Measurements from ENCODE around the gene IL4I1. TPM values are rescaled to one million over a fixed set of nuclear protein-coding genes. Genes with fewer than 3 reads are reported as not detected.

The IL4I1 gene
- total RNA-seq, 5 donors from 2014 or later (not counting 1 experiment from before 2014, with no cell fraction given) = 2.0 to 12.4 (median 4.0) TPM

DNA sequence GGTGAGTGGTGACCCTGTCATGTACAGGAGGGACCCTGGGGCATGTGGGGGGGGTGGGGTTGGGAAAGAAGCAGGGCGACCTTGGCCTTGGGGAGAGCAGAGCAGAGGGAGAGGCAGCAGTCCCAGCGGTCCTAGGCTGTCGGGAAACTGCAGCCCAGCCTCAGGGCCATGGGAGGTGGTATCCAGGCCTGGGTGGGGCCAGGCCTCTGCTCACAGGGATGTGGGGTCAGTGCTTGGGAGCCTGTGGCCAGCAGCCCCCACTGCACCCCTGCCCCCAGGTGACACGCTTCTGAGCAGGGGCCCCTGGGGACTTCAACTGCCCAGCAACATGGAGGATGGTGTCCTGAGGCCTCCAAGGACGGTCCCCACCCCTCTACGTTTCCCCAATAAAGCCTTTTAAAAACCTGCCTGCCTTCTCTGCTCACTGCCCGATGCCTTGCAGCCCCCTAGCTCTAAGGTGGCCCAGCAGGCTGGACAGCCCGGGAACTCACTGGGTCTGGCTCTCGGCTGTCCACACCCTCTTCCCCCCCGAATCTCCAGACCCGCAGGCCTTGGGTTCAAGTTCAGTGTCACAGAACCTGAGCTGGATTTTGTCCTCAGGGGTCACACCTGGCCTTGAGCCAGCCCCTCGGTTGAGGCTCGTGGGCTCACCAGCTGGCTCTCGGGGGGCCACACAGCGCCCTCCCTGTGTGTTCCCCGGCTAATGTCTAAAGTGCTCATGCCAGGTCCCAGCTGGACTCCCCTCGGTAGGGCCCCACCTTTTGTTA lies 36.2 kb downstream of the IL4I1 start:
- Mint-ChIP-seq H3K9me3 (no peaks in the 10 kb centered on the region), H3K36me3 (peaks cover 28% of the 10 kb centered on the region), H3K4me3 (no peak overlapping the region), H3K27me3 (no peaks in the 10 kb centered on the region), H3K27ac (no peak overlapping the region), H3K4me1 (peaks cover 5 to 18% (median 18%) of the 10 kb centered on the region in 3 donors)
- no peak overlapping the region for H3K27ac ChIP-seq (ENCODE audit: low read length)
- no peaks in the 10 kb centered on the region for H3K27me3 ChIP-seq (replicated peaks in 1 of 2; ENCODE audit: control insufficient read depth in 2 of 2, extremely low read depth in 1 of 2, insufficient read depth in 2 of 2, low read length in 1 of 2)
- POLR2A ChIA-PET = no interaction called here
- no peaks in the 10 kb centered on the region for H3K9me3 ChIP-seq
- ATAC-seq (replicated peaks in 1 of 4) = peak in 1 of 4 experiments; percentile 16
- no peak for DNase-seq
- no peak overlapping the region for H3K4me3 ChIP-seq (ENCODE audit: control insufficient read depth in 1 of 2, extremely low read depth in 1 of 2, low read length in 1 of 2)
- H3K36me3 ChIP-seq (ENCODE audit: control insufficient read depth in 2 of 2, extremely low read depth in 1 of 2, insufficient read depth in 1 of 2, low read length in 1 of 2) = peaks cover 29 to 66% of the 10 kb centered on the region in 2 donors
- CTCF ChIA-PET = no interaction called here
- peaks cover 0 to 17% of the 10 kb centered on the region in 2 experiments for H3K4me1 ChIP-seq (ENCODE audit: control insufficient read depth in 1 of 2, extremely low read depth in 1 of 2, insufficient read depth in 2 of 2, low read length in 2 of 2)
- 90% methylated on average over 16 of the region's 17 CpGs for WGBS (ENCODE audit: insufficient coverage)

DNA sequence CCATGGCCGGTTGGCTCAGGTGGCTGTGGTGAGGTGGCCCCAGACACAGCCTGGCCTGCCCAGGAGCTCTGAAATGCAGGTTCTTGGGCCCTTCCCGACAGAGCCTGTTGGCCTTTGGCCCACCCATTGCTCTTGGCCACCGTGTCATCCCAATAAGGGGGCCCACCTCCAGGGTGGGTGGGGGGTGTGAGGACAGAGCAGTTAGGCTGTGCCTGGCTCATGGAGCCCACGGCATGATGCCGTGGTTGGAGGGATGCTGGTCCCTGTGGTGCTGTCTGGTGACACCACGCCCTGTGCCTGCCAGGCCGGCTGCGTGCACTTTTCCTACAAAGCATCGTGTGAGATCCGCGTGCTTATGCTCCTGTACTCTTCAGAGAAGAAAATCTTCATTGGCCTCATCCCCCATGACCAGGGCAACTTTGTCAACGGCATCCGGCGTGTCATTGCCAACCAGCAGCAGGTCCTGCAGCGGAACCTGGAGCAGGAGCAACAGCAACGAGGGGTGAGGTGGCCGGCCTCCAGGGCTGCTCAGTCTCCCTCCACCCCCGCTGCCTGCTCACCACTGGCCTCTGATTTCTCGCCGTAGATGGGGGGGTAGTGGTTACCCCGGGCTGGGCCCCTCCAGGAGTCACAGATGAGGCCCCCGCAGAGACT lies 36.9 kb downstream of the IL4I1 start:
- H3K36me3 Mint-ChIP-seq = peaks cover 27% of the 10 kb centered on the region
- Histone ChIP-seq H3K27me3 (replicated peaks in 1 of 2; ENCODE audit: control insufficient read depth in 2 of 2, extremely low read depth in 1 of 2, insufficient read depth in 2 of 2, low read length in 1 of 2) (no peaks in the 10 kb centered on the region), H3K36me3 (ENCODE audit: control insufficient read depth in 2 of 2, extremely low read depth in 1 of 2, insufficient read depth in 1 of 2, low read length in 1 of 2) (peaks cover 29 to 65% of the 10 kb centered on the region in 2 donors), H3K4me1 (ENCODE audit: control insufficient read depth in 1 of 2, extremely low read depth in 1 of 2, insufficient read depth in 2 of 2, low read length in 2 of 2) (peaks cover 0 to 10% of the 10 kb centered on the region in 2 experiments), H3K9me3 (no peaks in the 10 kb centered on the region), H3K4me3 (ENCODE audit: control insufficient read depth in 1 of 2, extremely low read depth in 1 of 2, low read length in 1 of 2) (no peak overlapping the region), H3K27ac (ENCODE audit: low read length) (no peak overlapping the region)
- H3K27ac Mint-ChIP-seq = no peak overlapping the region
- H3K27me3 Mint-ChIP-seq = no peaks in the 10 kb centered on the region
- H3K9me3 Mint-ChIP-seq = no peaks in the 10 kb centered on the region
- WGBS (ENCODE audit: insufficient coverage) = 90% methylated on average over 20 of the region's 22 CpGs
- CTCF ChIA-PET = no interaction called here
- POLR2A ChIA-PET = interaction anchor here in 1 of 2 donors (1.0 kb wide), 1 partner anchor 69 kb away, joined by 5 read pairs; the partner anchor contains the start of genes ATF5 and NUP62
- DNase-seq = no peak
- H3K4me1 Mint-ChIP-seq = peaks cover 0 to 13% (median 11%) of the 10 kb centered on the region in 3 donors
- ATAC-seq (replicated peaks in 1 of 4) = no peak
- no peak overlapping the region for H3K4me3 Mint-ChIP-seq

DNA sequence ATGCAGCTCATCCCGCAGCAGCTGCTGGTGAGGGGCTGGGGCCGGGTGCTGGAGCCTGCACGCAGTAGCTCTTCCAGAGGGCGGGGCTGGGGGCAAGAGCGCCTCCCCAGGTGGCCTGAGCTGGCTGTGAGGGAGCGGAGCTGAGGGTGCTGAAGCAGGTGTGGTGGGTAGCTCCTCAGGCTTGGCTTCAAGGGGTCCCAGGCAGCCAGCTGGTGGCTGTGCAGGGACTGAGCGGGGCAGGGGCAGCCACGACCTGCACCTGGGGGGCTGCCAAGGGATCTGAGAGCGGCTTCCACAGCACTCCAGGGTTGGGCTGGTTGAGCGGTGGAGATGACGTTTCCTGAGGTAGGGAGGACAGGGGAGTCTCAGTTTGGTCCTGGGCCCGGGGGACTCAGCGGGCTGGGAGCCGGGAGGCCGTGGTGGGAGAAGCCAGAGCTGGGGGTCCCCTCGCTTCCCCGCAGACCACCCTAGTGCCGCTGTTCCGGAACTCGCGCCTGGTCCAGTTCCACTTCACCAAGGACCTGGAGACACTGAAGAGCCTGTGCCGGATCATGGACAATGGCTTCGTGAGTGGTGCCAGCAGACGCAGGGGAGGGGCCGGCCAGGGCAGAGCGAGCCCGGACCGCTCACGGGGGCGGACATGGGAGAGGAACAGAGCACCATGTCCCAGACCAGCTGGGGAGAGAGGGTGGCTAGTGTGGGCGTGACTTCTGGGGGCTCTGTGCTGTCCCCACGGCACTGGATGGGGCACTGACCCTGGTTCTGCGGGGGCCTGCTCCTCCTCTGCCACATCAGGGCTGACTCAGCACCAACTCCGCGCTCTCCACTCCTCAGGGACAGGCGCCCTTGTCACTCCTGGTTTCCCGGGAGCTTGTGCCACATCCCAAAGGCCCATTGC lies 38.4 kb downstream of the IL4I1 start:
- Mint-ChIP-seq H3K4me3 (no peak overlapping the region), H3K27ac (no peak overlapping the region), H3K9me3 (no peaks in the 10 kb centered on the region), H3K4me1 (peaks cover 0 to 9% (median 6%) of the 10 kb centered on the region in 3 donors), H3K36me3 (peaks cover 16% of the 10 kb centered on the region), H3K27me3 (no peaks in the 10 kb centered on the region)
- Histone ChIP-seq H3K27ac (ENCODE audit: low read length) (no peak overlapping the region), H3K4me1 (ENCODE audit: control insufficient read depth in 1 of 2, extremely low read depth in 1 of 2, insufficient read depth in 2 of 2, low read length in 2 of 2) (peaks cover 0 to 6% of the 10 kb centered on the region in 2 experiments), H3K27me3 (replicated peaks in 1 of 2; ENCODE audit: control insufficient read depth in 2 of 2, extremely low read depth in 1 of 2, insufficient read depth in 2 of 2, low read length in 1 of 2) (no peaks in the 10 kb centered on the region), H3K9me3 (no peaks in the 10 kb centered on the region), H3K36me3 (ENCODE audit: control insufficient read depth in 2 of 2, extremely low read depth in 1 of 2, insufficient read depth in 1 of 2, low read length in 1 of 2) (peaks cover 30 to 52% of the 10 kb centered on the region in 2 donors), H3K4me3 (ENCODE audit: control insufficient read depth in 1 of 2, extremely low read depth in 1 of 2, low read length in 1 of 2) (no peak overlapping the region)
- DNase-seq (no peak), ATAC-seq (replicated peaks in 1 of 4) (no peak)
- POLR2A ChIA-PET = interaction anchor here in 1 of 2 donors (1.0 kb wide), 1 partner anchor 70 kb away, joined by 5 read pairs; the partner anchor contains the start of genes ATF5 and NUP62
- CTCF ChIA-PET = no interaction called here
- 93% methylated on average over 26 of the region's 37 CpGs for WGBS (ENCODE audit: insufficient coverage)

DNA sequence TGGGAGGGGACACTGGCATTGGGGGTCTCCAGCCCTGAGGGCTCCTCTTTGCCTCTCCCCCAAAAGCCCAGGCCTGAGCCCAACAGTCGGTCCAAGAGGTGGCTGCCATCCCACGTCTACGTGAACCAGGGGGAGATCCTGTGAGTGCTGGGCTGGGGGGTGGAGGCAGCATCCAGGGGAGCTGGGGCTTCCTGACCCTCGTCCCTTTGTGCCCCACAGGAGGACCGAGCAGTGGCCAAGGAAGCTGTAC lies 38.9 kb downstream of the IL4I1 start:
- Mint-ChIP-seq H3K4me1 (peaks cover under 1 to 11% (median 9%) of the 10 kb centered on the region in 3 donors), H3K27ac (no peak overlapping the region), H3K27me3 (no peaks in the 10 kb centered on the region), H3K4me3 (no peak overlapping the region), H3K36me3 (peaks cover 13% of the 10 kb centered on the region), H3K9me3 (no peaks in the 10 kb centered on the region)
- DNase-seq = no peak
- ChIA-PET CTCF (no interaction called here), POLR2A (no interaction called here)
- no peak for ATAC-seq (replicated peaks in 1 of 4)
- H3K4me1 ChIP-seq (ENCODE audit: control insufficient read depth in 1 of 2, extremely low read depth in 1 of 2, insufficient read depth in 2 of 2, low read length in 2 of 2) = peaks cover 1 to 12% of the 10 kb centered on the region in 2 experiments
- no peak overlapping the region for H3K4me3 ChIP-seq (ENCODE audit: control insufficient read depth in 1 of 2, extremely low read depth in 1 of 2, low read length in 1 of 2)
- H3K36me3 ChIP-seq (ENCODE audit: control insufficient read depth in 2 of 2, extremely low read depth in 1 of 2, insufficient read depth in 1 of 2, low read length in 1 of 2) = peaks cover 30 to 51% of the 10 kb centered on the region in 2 donors
- WGBS (ENCODE audit: insufficient coverage) = 82% methylated on average over 2 of the region's 5 CpGs
- H3K27ac ChIP-seq (ENCODE audit: low read length) = no peak overlapping the region
- H3K9me3 ChIP-seq = no peaks in the 10 kb centered on the region
- H3K27me3 ChIP-seq (replicated peaks in 1 of 2; ENCODE audit: control insufficient read depth in 2 of 2, extremely low read depth in 1 of 2, insufficient read depth in 2 of 2, low read length in 1 of 2) = no peaks in the 10 kb centered on the region

DNA sequence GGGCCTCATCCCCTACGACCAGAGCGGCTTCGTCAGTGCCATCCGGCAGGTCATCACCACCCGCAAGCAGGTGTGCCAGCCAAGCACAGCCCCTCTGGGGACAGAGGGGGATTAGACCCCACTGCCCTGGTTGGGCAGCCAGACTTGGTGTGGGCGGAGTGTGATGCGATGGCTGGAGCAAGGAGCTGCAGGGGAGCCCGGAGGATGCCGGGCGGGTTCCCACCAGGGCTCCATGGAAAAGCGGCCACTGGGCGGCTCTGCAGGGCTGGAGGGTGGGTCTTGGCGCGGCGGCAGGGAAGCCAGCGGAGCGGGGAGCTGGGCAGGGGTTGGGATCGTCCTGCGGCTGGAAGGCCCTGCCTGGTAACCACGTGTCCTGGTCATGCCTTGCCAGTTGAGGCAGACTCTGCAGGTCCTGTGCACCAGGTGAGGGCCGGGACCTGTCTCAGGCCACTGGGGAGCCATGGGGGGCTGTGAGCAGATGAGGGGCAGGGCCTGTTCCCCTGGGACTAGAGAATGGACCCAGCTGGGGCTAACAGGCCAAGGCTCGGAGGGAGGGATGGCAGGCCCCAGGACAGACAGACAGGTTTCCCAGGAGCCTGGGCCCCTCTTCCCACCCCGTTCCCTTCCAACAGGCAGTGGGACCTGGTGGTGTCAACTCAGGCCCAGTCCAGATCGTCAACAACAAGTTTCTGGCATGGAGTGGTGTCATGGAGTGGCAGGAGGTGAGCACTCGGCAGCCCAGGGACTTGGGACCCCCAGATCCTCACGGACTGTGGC lies 39.4 kb downstream of the IL4I1 start:
- ATAC-seq (replicated peaks in 1 of 4) = no peak
- H3K27me3 Mint-ChIP-seq = no peaks in the 10 kb centered on the region
- Histone ChIP-seq H3K4me1 (ENCODE audit: control insufficient read depth in 1 of 2, extremely low read depth in 1 of 2, insufficient read depth in 2 of 2, low read length in 2 of 2) (peaks cover 6 to 17% of the 10 kb centered on the region in 2 experiments), H3K27me3 (replicated peaks in 1 of 2; ENCODE audit: control insufficient read depth in 2 of 2, extremely low read depth in 1 of 2, insufficient read depth in 2 of 2, low read length in 1 of 2) (no peaks in the 10 kb centered on the region), H3K36me3 (ENCODE audit: control insufficient read depth in 2 of 2, extremely low read depth in 1 of 2, insufficient read depth in 1 of 2, low read length in 1 of 2) (peaks cover 30 to 46% of the 10 kb centered on the region in 2 donors), H3K27ac (ENCODE audit: low read length) (no peak overlapping the region), H3K9me3 (no peaks in the 10 kb centered on the region), H3K4me3 (ENCODE audit: control insufficient read depth in 1 of 2, extremely low read depth in 1 of 2, low read length in 1 of 2) (no peak overlapping the region)
- no peak overlapping the region for H3K4me3 Mint-ChIP-seq
- 97% methylated on average over 22 of the region's 26 CpGs for WGBS (ENCODE audit: insufficient coverage)
- CTCF ChIA-PET = no interaction called here
- peaks cover 13% of the 10 kb centered on the region for H3K36me3 Mint-ChIP-seq
- DNase-seq = no peak
- H3K27ac Mint-ChIP-seq = no peak overlapping the region
- POLR2A ChIA-PET = no interaction called here
- peaks cover 6 to 16% (median 15%) of the 10 kb centered on the region in 3 donors for H3K4me1 Mint-ChIP-seq
- H3K9me3 Mint-ChIP-seq = no peaks in the 10 kb centered on the region

Measured in T-cell (primary cell).